Stimulated activated CD4-positive, alpha-beta T cell treated with anti-CD3 and anti-CD28 coated beads, Interleukin-4, amount 100 ng/mL, for 1 hour (primary cell): ENCODE data around the gene PARP8.
A peak's percentile ranks its signal among the peaks of the same experiment; 100 is the strongest.
"Not testable (repeated sequence)": the region's sequence is repeated elsewhere in the genome, so short reads cannot be mapped to it uniquely, and the experiment has no call there.

Source experiments
- DNase-seq: peaks from one replicate; pipeline ENCODE4 v3.0.0-alpha.2; 2020

Gene PARP8

GRCh38 chr5:50666261-50667022, at the start of gene PARP8:
TSS of gene PARP8 (plus strand) at chr5:50666637. CDS start at chr5:50667096, 459 bp downstream.
- DNase-seq: peak; percentile 42

- no peak for DNase-seq
These were observed 42.8 kb upstream of the PARP8 start for GRCh38 chr5:50623666-50624065.

- not testable (repeated sequence) for DNase-seq
These were observed 31.6 kb upstream of the PARP8 start for GRCh38 chr5:50634866-50635265.

- DNase-seq: not testable (repeated sequence)
These were observed 28.9 kb upstream of the PARP8 start for GRCh38 chr5:50637576-50637975.

GRCh38 chr5:50646591-50646990, 19.8 kb upstream of the PARP8 start:
- DNase-seq: no peak

- DNase-seq: no peak
These were observed 18.7 kb upstream of the PARP8 start for GRCh38 chr5:50647726-50648125.

- DNase-seq: no peak
These were observed 12.5 kb upstream of the PARP8 start for GRCh38 chr5:50653946-50654345.

- no peak for DNase-seq
These were observed 11.2 kb upstream of the PARP8 start for GRCh38 chr5:50655067-50655809.

GRCh38 chr5:50655810-50656205, 10.6 kb upstream of the PARP8 start:
- no peak for DNase-seq

- no peak for DNase-seq
These were observed 9.4 kb upstream of the PARP8 start for GRCh38 chr5:50657044-50657443.

GRCh38 chr5:50658246-50658645, 8.2 kb upstream of the PARP8 start:
- DNase-seq: no peak

GRCh38 chr5:50663636-50664035, 2.8 kb upstream of the PARP8 start:
- DNase-seq: no peak

- no peak for DNase-seq
These were observed 1.3 kb upstream of the PARP8 start for GRCh38 chr5:50665091-50665490.

- peak; percentile 30 for DNase-seq
These were observed 655 bp upstream of the PARP8 start for GRCh38 chr5:50665761-50666202.

GRCh38 chr5:50667023-50667652, 701 bp downstream of the PARP8 start:
- DNase-seq: no peak

- DNase-seq: peak; percentile 88
These were observed 1.5 kb downstream of the PARP8 start for GRCh38 chr5:50667653-50668595.

- not testable (repeated sequence) for DNase-seq
These were observed 2.2 kb downstream of the PARP8 start for GRCh38 chr5:50668636-50669035.

- no peak for DNase-seq
These were observed 6.2 kb downstream of the PARP8 start for GRCh38 chr5:50672663-50673062.

GRCh38 chr5:50673444-50673843, 7.0 kb downstream of the PARP8 start:
- DNase-seq: not testable (repeated sequence)

- no peak for DNase-seq
These were observed 8.9 kb downstream of the PARP8 start for GRCh38 chr5:50675385-50675784.

- DNase-seq: not testable (repeated sequence)
These were observed 13.1 kb downstream of the PARP8 start for GRCh38 chr5:50679554-50679953.

GRCh38 chr5:50684721-50685120, 18.3 kb downstream of the PARP8 start:
- no peak for DNase-seq

GRCh38 chr5:50687548-50687947, 21.1 kb downstream of the PARP8 start:
- DNase-seq: no peak
